NK-92 treated with Interleukin-12 subunit alpha and Interleukin-12 subunit beta, amount 100 ng/mL, for 24 hours (cell line): ENCODE data around the gene FLT4.

Experiments
- DNase-seq: peaks from one replicate; lab custom pipeline; 2025; lab: John Stamatoyannopoulos, UW

The FLT4 gene

GRCh38 chr5:180642181-180642775 is 7.1 kb downstream of the FLT4 start:
- DNase-seq: no peak

- no peak for DNase-seq
Measured at GRCh38 chr5:180641566-180641900, 7.9 kb downstream of the FLT4 start.

GRCh38 chr5:180640861-180641565 is 8.4 kb downstream of the FLT4 start:
- no peak for DNase-seq

GRCh38 chr5:180640611-180640860 is 8.9 kb downstream of the FLT4 start:
- no peak for DNase-seq

GRCh38 chr5:180639741-180640610 is 9.4 kb downstream of the FLT4 start:
- no peak for DNase-seq

GRCh38 chr5:180639287-180639686 is 10.1 kb downstream of the FLT4 start:
- no peak for DNase-seq

- no peak for DNase-seq
Measured at GRCh38 chr5:180637962-180638680, 11.3 kb downstream of the FLT4 start.

- DNase-seq: no peak
Measured at GRCh38 chr5:180636403-180637075, 12.9 kb downstream of the FLT4 start.

- no peak for DNase-seq
Measured at GRCh38 chr5:180636016-180636402, 13.4 kb downstream of the FLT4 start.

- DNase-seq: no peak
Measured at GRCh38 chr5:180633283-180634177, 15.9 kb downstream of the FLT4 start.

- DNase-seq: no peak
Measured at GRCh38 chr5:180632768-180633167, 16.6 kb downstream of the FLT4 start.

- DNase-seq: no peak
Measured at GRCh38 chr5:180631549-180632383, 17.6 kb downstream of the FLT4 start.

- no peak for DNase-seq
Measured at GRCh38 chr5:180630426-180630825, 19.0 kb downstream of the FLT4 start.

GRCh38 chr5:180629831-180630382 is 19.5 kb downstream of the FLT4 start:
- DNase-seq: no peak

GRCh38 chr5:180628827-180629750 is 20.3 kb downstream of the FLT4 start:
- no peak for DNase-seq

GRCh38 chr5:180628211-180628610 is 21.2 kb downstream of the FLT4 start:
- DNase-seq: no peak

- DNase-seq: no peak
Measured at GRCh38 chr5:180627386-180628120, 21.8 kb downstream of the FLT4 start.
